OCI-LY3 (cell line): Measurements from ENCODE around the gene KCNE4.

ENCODE experiments used
- EZH2phosphoT487 ChIP-seq: fragments of 200-600 bp; shearing (Covaris generic); IDR thresholded peaks from 2 replicates; pipeline ENCODE4 v1.6.1; 2018; ENCODE audit warnings: antibody characterized with exemption, mixed run types, low read depth
- TF ChIP-seq, protein P1 (sequence below): fragments of 200-600, 300-600 bp; sonication (generic); IDR thresholded peaks from 2 replicates; pipeline ENCODE4 v1.5.1; 2014; ENCODE audit warnings: antibody characterized with exemption, low read length, low read depth

DNA sequence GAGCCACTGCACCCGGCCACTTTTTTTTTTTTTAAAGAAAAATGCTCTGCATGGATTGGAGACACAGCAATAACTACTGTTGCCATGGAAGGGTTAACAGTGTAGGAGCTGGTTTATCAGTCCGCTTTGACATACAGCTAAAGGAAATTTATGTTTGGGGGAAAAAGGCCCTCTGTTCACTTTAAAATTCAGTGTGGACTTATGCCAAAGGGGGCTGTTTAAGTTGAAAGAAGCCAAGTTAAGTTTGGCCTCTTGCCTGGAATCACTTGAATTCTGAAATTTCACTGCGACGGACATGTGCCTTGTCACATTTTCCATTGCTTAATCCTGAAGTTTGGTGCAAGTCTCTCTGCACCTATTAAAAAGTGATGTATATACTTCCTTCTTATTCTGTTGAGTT lies 3.1 kb downstream of the KCNE4 start:
- TF ChIP-seq, protein P1, sequence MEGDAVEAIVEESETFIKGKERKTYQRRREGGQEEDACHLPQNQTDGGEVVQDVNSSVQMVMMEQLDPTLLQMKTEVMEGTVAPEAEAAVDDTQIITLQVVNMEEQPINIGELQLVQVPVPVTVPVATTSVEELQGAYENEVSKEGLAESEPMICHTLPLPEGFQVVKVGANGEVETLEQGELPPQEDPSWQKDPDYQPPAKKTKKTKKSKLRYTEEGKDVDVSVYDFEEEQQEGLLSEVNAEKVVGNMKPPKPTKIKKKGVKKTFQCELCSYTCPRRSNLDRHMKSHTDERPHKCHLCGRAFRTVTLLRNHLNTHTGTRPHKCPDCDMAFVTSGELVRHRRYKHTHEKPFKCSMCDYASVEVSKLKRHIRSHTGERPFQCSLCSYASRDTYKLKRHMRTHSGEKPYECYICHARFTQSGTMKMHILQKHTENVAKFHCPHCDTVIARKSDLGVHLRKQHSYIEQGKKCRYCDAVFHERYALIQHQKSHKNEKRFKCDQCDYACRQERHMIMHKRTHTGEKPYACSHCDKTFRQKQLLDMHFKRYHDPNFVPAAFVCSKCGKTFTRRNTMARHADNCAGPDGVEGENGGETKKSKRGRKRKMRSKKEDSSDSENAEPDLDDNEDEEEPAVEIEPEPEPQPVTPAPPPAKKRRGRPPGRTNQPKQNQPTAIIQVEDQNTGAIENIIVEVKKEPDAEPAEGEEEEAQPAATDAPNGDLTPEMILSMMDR: no peak
- no peak for TF ChIP-seq EZH2phosphoT487
